K562 (cell line): ENCODE results near the gene STX18. TPM values are rescaled to one million over a fixed set of nuclear protein-coding genes. Genes with fewer than 3 reads are reported as not detected.

ENCODE experiments used
- ATAC-seq: fragments of 200-7000 bp; cut with Tn5 transposase; 3 replicates; pipeline ENCODE4 v1.9.1; 2020; ENCODE audit warnings: moderate library complexity
- BruUV-seq: library from RNA; stranded (reverse); fragments of 400-500 nt; replicated peaks from 2 replicates; lab custom pipeline; 2021; lab: Mats Ljungman, UMichigan
- CTCF ChIA-PET: fragments of 300-600 bp; formaldehyde crosslinking; extraction: SDS; loops from one replicate; lab custom pipeline; 2021; ENCODE audit warnings: low intra/inter-chr PET ratio; lab: Yijun Ruan, JAX
- POLR2A ChIA-PET: fragments of 300-600, 350-650 bp; sonication (Branson Sonifier 250); formaldehyde crosslinking; extraction: SDS; loops from one replicate; lab custom pipeline; 2021; ENCODE audit warnings: antibody characterized with exemption, inconsistent platforms; lab: Yijun Ruan, JAX
- DNase-seq, 4 experiments: peaks; one replicate each; pipeline versions ENCODE4 v3.0.0 to v3.0.0-alpha.2; 2011 to 2018; ENCODE audit warnings: low spot score in 3 of 4, mixed read lengths in 3 of 4; ENCODE audit errors: extremely low read depth in 1 of 4
- FAIRE-seq: peaks from 2 replicates; lab custom pipeline; 2011; peaks lifted over from hg19 to GRCh38; lab: Jason Lieb, UNC
- H2AFZ ChIP-seq: 2 replicates; pipeline ENCODE4 v1.6.0; 2011; ENCODE audit warnings: low read depth, low read length, control low read depth, inconsistent platforms
- H3K27ac ChIP-seq: fragments of 200-600 bp; 3 replicates; pipeline ENCODE4 v1.8.0; 2011; ENCODE audit warnings: low read depth, mild to moderate bottlenecking, control low read depth, inconsistent platforms, low read length, moderate library complexity, mixed read lengths; ENCODE audit errors: extremely low read depth
- H3K27me3 ChIP-seq, 2 experiments: fragments of 300-600 bp in 1 of 2; 2 replicates in 1 of 2; 3 replicates in 1 of 2; pipeline versions ENCODE4 v1.6.0 to v1.8.0; 2011; ENCODE audit warnings: inconsistent platforms in 2 of 2, low read length in 2 of 2, mild to moderate bottlenecking in 1 of 2, mixed read lengths in 1 of 2, moderate library complexity in 1 of 2; ENCODE audit not compliant: control insufficient read depth in 2 of 2, insufficient read depth in 2 of 2
- H3K36me3 ChIP-seq: fragments of 300-600 bp; 3 replicates; pipeline ENCODE4 v1.8.0; 2011; ENCODE audit warnings: mild to moderate bottlenecking, low read length, inconsistent platforms; ENCODE audit not compliant: control insufficient read depth, insufficient read depth
- H3K4me1 ChIP-seq, 2 experiments: fragments of 200-600 bp in 1 of 2; replicated peaks in 1 of 2; 2 replicates in 1 of 2; 3 replicates in 1 of 2; pipeline versions ENCODE4 v1.5.1 to v1.8.0; 2011; ENCODE audit warnings: inconsistent platforms in 2 of 2, low read length in 2 of 2, mild to moderate bottlenecking in 1 of 2, mixed read lengths in 1 of 2, moderate library complexity in 1 of 2; ENCODE audit not compliant: control insufficient read depth in 2 of 2, insufficient read depth in 2 of 2
- H3K4me2 ChIP-seq: 2 replicates; pipeline ENCODE4 v1.6.1; 2011; ENCODE audit warnings: low read length, control low read depth, inconsistent platforms, mixed read lengths; ENCODE audit not compliant: insufficient read depth
- H3K4me3 ChIP-seq: fragments of 200-600 bp; sonication (generic), shearing (Covaris generic); 2 replicates; pipeline ENCODE4 v1.5.1; 2016; ENCODE audit warnings: control low read depth, inconsistent platforms
- H3K79me2 ChIP-seq: fragments of 200-600 bp; 3 replicates; pipeline ENCODE4 v1.8.0; 2011; ENCODE audit warnings: low read length, inconsistent platforms; ENCODE audit not compliant: control insufficient read depth, insufficient read depth
- H3K9ac ChIP-seq, 2 experiments: 2 replicates each; pipeline versions ENCODE4 v1.6.0 to v1.6.1; 2011; ENCODE audit warnings: low read depth in 2 of 2, low read length in 2 of 2, control low read depth in 1 of 2, inconsistent platforms in 1 of 2, mild to moderate bottlenecking in 1 of 2, mixed read lengths in 1 of 2; ENCODE audit not compliant: insufficient read depth in 1 of 2
- H3K9me1 ChIP-seq: one replicate; pipeline ENCODE4 v1.6.0; 2011; ENCODE audit warnings: inconsistent platforms, mild to moderate bottlenecking, low read length, moderate library complexity; ENCODE audit not compliant: control insufficient read depth, insufficient read depth
- H3K9me3 ChIP-seq: replicated peaks from 2 replicates; pipeline ENCODE4 v1.5.1; 2011; ENCODE audit warnings: low read depth, low read length, inconsistent platforms; ENCODE audit not compliant: control insufficient read depth, insufficient read depth
- H4K20me1 ChIP-seq: replicated peaks from 2 replicates; pipeline ENCODE4 v1.6.1; 2011; ENCODE audit warnings: low read length, inconsistent platforms, mixed read lengths; ENCODE audit not compliant: control insufficient read depth, insufficient read depth
- CBX2 ChIP-seq: fragments of 200-600 bp; sonication (generic); IDR thresholded peaks from one replicate; pipeline ENCODE4 v1.6.1; 2012; ENCODE audit warnings: mild to moderate bottlenecking, low read length, inconsistent platforms; ENCODE audit not compliant: insufficient read depth, poor library complexity, severe bottlenecking
- FUS ChIP-seq: fragments of 200-400 bp; formaldehyde crosslinking; optimal IDR thresholded peaks from 2 replicates; pipeline ENCODE3; 2017; ENCODE audit warnings: low read depth, low read length
- NCOR1 ChIP-seq: fragments of 450-650 bp; IDR thresholded peaks from 2 replicates; pipeline ENCODE4 v1.6.1; 2016; ENCODE audit warnings: mild to moderate bottlenecking, moderate library complexity
- whole genome bisulfite sequencing: fragments of 100-300 bp; shearing (Covaris generic); methylation state at CpG from one replicate; pipeline ENCODE4 v1.1.6; 2016; ENCODE audit warnings: low coverage, mixed read lengths; ENCODE audit not compliant: insufficient coverage; ENCODE audit errors: missing lambda C conversion rate; 5-methylcytosine and 5-hydroxymethylcytosine counted together
- in situ Hi-C: fragments of 300-500 bp; cut with MboI; formaldehyde crosslinking; loops from 4 replicates; pipeline ENCODE4 v1.15.0; 2018; ENCODE audit warnings: inconsistent platforms, mixed read lengths
- intact Hi-C: fragments of 100-400 bp; cut with micrococcal nuclease; formaldehyde crosslinking; loops from 2 replicates; pipeline ENCODE4 v1.14.2; 2022
- polyA plus RNA-seq, 8 experiments: library from polyadenylated mRNA; depleted of rRNA in 4 of 8; stranded (reverse) in 5 of 8; unstranded in 3 of 8; fragments of >200 nt; fragmentation: Nextera tagmentation in 2 of 8; fragmentation: Illumina TruSeq in 1 of 8; extraction: Ambion mirVana in 2 of 8; extraction: Trizol in 1 of 8; gene quantifications; 2 replicates each; pipeline versions ENCODE4 v1.2.1 to v1.2.3, GENCODE V29; 2011 to 2014; ENCODE audit warnings: inconsistent platforms in 1 of 8, missing spikeins in 1 of 8
- total RNA-seq, 7 experiments: library from RNA; depleted of rRNA in 6 of 7; stranded (reverse); fragments of >200 nt in 6 of 7; fragmentation: Illumina TruSeq in 2 of 7; extraction: Trizol in 2 of 7; gene quantifications; 2 replicates each; pipeline versions ENCODE4 v1.2.1 to v1.2.3, GENCODE V29; 2011 to 2021; ENCODE audit warnings: low replicate concordance in 1 of 7
- TF ChIP-seq, protein P1 (sequence below): sonication (generic); formaldehyde crosslinking; IDR thresholded peaks from 2 replicates; pipeline ENCODE4 v1.8.0; 2022; ENCODE audit warnings: mild to moderate bottlenecking, low read depth, missing genetic modification reagents
- TF ChIP-seq, protein P2 (sequence below): sonication (generic); formaldehyde crosslinking; IDR thresholded peaks from 2 replicates; pipeline ENCODE4 v1.8.0; 2022; ENCODE audit warnings: missing genetic modification reagents, mild to moderate bottlenecking, moderate library complexity, borderline replicate concordance

STX18 gene
- total and polyA plus RNA-seq, 9 of the 15 experiments (the other 6 are each of a cell fraction or from before 2014, with no cell fraction given) = 6.2 to 41.7 (median 22.7) TPM

DNA sequence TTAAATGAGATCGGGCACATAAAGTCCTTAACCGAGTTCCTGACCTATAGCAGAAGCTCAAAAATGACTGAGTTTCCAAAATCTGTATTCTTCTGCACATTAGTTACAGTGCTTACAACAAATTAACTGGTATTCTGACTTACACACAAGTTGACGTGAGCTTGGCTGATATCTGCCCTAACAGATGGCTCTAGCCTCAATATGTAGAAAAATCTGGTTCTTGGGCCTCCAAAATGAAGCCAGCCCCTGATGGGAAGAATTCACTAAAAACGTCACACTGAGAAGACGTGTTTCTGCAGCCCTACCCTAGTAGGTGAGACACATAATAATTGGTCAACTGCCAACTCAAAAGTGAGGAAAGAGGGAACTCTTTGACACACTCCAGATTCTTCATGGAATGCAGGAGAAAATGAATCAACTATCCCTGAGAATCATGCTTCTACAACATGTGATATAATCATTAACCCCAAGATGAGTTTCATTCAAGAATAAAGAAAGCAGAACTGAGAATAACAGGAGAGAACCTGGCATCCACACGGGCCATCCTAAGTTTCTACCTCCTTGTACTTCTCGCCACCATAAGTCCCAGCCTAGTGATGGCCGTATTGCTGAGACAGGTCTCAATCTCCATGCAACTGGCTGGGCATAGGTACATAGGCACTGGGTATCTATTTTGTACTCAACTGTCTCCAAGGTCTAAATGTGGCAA is 8.2 kb downstream of the STX18 start:
- in situ Hi-C loops = no loop called here
- Histone ChIP-seq H3K9ac (no peak overlapping the region), H3K4me1 (peaks cover 0 to 12% of the 10 kb centered on the region in 2 experiments; a peak in 2 of 5 replicates), H3K36me3 (no peaks in the 10 kb centered on the region), H3K4me2 (no peak overlapping the region), H3K9me1 (no peaks in the 10 kb centered on the region), H2AFZ (no peak overlapping the region), H3K9me3 (no peaks in the 10 kb centered on the region), H3K79me2 (peaks cover 19% of the 10 kb centered on the region; the same call in 2 of the 3 replicates), H3K27me3 (no peaks in the 10 kb centered on the region), H4K20me1 (peaks cover 19% of the 10 kb centered on the region), H3K4me3 (no peak overlapping the region), H3K27ac (no peak overlapping the region)
- ATAC-seq = no peak
- ChIA-PET POLR2A (interaction anchor here (0.5 to 2.5 kb wide), 6 partner anchors 9 to 217 kb away, joined by 3 to 9 read pairs (median 3); partner anchors contain the start of gene STX18), CTCF (no interaction called here)
- DNase-seq = no peak
- intact Hi-C loops = no loop called here
- no TSS peak for BruUV-seq
- TF ChIP-seq NCOR1 (no peak), CBX2 (no peak), FUS (no peak)
- TF ChIP-seq, protein P1, sequence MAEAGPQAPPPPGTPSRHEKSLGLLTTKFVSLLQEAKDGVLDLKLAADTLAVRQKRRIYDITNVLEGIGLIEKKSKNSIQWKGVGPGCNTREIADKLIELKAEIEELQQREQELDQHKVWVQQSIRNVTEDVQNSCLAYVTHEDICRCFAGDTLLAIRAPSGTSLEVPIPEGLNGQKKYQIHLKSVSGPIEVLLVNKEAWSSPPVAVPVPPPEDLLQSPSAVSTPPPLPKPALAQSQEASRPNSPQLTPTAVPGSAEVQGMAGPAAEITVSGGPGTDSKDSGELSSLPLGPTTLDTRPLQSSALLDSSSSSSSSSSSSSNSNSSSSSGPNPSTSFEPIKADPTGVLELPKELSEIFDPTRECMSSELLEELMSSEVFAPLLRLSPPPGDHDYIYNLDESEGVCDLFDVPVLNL (CRISPR knock-in tag) = no peak
- TF ChIP-seq, protein P2, sequence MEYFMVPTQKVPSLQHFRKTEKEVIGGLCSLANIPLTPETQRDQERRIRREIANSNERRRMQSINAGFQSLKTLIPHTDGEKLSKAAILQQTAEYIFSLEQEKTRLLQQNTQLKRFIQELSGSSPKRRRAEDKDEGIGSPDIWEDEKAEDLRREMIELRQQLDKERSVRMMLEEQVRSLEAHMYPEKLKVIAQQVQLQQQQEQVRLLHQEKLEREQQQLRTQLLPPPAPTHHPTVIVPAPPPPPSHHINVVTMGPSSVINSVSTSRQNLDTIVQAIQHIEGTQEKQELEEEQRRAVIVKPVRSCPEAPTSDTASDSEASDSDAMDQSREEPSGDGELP (CRISPR knock-in tag) = no peak
- 72% methylated on average over 8 of the region's 8 CpGs for WGBS
- FAIRE-seq = no peak
